Embryonic facial prominence (tissue), 1 donor: ENCODE results near the gene PRDM5.
"Not testable (repeated sequence)": the region's sequence is repeated elsewhere in the genome, so short reads cannot be mapped to it uniquely, and the experiment has no call there.

Experiments used
- DNase-seq: peaks from one replicate; pipeline ENCODE4 v3.0.0-alpha.2; 2016; ENCODE audit errors: extremely low spot score

The PRDM5 gene

DNA sequence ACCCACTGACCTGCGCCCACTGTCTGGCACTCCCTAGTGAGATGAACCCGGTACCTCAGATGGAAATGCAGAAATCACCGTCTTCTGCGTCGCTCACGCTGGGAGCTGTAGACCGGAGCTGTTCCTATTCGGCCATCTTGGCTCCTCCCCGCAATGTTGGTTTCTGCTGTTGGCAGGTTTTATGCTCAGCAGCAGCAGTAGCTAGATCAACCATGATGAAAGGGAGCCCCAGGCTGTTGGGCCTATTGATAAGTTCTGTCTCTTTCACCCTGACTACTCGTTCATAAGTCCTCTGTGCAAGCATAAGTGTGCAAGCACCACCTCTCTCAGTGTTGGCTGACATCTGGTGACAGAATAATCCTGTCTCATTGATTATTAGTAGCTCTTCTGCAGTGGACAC, 274.2 kb downstream of the PRDM5 start:
- DNase-seq = not testable (repeated sequence)
